Right forelimb (tissue), 1 donor: ENCODE data around the gene WNT7B.

Experiments used
- DNase-seq: peaks from one replicate; pipeline ENCODE4 v3.0.0-alpha.2; 2018

WNT7B gene

DNA sequence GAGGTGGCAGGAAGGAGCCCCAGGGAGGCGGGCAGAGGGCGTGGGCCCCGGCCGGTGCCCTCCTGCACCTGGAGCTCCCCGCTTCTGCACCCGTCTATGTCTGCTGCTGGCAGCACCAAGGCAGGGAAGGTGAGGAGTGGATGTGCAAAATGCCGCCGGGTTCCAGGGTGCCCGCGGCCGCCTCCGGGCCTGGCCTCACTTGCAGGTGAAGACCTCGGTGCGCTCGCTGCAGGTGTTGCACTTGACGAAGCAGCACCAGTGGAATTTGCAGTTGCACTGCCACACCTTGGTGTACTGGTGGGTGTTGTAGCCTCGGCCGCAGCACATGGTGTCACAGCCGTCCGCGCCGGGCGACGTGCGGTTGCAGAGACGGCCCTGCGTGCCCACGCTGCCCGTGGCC, 54.3 kb downstream of the WNT7B start:
- DNase-seq, result no peak

GRCh38 chr22:45922256-45922655, 54.7 kb downstream of the WNT7B start:
- DNase-seq, result no peak

GRCh38 chr22:45919504-45920286, 57.3 kb downstream of the WNT7B start:
- no peak for DNase-seq

DNA sequence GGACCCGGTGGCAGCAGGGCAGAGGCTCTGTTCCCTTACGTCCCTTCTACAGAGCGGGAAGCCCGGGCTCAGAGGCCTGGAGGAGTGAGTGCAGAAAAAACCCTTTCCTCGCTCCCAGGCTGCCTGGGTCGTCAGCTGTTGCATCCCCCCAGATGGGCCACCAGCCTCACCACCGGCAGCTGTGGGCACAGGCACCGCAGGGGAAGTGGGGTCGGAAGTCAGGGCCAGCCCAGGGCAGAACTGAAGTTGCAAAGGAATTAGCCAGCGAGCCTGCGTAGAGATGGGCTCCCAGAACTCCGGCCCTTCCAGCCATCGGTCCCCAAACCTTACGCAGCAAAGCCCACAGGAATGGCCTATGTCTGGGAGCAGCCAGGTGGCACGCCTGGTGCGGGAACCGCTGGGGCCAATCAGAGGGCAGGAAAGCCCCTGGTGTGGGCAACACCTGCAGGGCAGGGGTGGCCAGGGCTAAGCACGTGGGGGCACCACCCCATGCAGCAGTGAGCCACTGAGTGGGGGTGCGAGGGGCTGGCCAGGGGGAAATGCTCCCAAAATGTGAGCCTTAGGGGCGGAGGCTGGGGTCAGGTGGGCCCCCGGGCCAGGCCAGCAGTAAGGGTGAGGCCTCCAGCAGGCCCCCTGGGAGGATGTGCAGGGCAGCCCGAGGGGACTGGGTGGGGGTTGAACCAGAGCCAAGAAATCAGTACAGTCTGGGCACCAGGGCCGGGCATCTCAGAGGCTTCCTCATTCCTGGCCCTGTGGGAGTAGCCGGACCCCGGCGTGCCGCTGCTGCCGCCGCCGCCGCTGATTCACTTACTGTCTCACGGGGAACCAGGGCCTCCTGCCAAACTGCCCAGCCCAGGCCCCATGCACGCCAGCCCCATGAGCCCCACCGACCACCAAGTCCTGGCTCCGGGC, 58.2 kb downstream of the WNT7B start:
- DNase-seq, result no peak

DNA sequence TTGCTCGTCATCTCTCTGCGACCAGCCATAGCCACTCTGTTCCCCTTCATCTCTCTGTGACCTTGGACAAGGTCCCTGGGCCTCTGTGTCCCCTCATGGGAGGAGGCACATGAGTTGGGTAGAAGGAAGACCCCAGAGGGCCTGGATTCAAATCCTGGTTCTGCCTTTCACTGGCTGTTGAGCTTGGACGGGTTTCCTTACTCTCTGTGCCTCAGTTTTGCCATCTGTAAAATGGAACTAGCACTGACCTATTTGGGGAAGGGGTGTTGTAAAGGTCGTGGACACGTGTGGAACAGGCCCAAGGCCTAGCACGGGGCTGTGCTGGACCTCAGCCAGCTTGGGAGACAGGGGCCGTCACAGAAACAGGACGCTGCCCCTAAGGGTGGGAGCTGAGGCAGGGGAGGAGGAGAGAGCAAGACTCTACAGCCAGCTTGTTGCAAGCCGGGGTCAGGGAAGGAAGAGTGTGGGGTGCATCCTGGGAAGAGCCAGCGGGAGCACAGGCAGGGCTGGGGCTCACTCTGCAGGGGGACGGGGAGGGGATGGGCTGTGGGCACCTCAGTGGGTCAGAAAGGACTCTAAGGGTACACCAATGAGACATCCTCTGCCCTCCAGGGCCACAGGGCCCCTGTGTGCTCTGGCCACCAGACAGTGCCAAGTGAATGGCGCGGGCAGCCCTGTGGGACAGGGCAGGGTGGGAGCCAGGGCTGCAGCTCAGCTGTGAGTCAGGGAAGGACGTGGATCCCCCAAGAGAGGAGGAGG, 59.1 kb downstream of the WNT7B start:
- DNase-seq, result no peak

DNA sequence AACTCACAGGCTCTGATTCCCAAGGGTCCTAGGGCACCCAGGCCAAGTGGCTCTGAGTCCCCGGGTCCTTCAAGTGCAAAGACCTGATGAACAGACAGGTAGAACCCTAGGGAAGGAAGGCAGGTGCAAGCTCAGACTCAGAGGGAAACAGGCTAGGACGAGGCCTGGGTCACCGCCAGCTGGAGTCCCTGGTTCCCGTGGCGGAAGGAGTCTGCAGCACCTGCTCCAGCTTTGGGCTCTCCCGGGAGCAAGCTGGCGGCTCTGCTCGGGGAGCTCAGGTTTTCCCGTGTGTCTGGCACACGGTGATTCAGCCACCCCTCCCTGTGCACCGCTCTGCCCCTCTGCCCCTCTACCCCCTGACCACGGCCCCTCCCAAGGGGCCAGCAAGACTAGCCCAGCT, 59.8 kb downstream of the WNT7B start:
- no peak for DNase-seq

DNA sequence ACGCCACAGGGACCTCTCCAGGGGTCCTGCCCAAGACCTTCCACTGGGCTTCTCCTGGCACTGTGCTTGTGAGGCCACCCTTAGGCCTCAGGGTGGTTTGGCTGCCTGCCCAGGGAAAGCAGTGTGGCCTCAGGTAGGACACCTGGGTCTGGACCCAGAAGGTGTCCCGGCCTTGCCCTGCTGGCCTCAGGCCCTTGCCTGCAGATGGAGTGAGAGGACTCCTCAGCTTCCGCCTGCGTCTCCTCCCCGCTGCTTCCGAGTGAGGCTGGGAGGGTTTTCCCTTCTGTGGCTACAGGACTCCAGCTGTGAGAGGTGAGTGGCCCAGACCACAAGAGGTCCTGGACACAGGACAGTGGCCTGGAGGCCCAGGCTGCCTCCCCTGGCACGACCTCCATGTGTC, 60.4 kb downstream of the WNT7B start:
- no peak for DNase-seq

GRCh38 chr22:45915841-45916240, 61.1 kb downstream of the WNT7B start:
- DNase-seq, result no peak

DNA sequence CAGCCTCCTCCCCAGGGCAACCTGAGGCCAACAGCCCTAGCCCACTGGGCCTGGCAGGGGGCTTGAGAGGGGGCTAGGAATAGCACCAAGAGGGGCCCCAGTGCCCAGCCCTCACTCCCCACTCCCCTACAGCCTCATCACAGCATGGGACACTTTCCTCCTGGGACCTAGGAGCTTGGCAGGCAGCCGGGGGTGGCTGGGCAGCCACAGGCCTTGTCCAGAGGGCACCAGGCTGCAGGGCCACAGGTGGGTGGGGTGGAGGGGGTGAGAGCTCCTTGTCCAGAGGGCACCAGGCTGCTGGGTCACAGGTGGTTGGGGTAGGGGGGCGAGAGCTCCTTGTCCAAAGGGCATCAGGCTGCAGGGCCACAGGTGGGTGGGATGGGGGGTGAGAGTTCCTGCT, 61.8 kb downstream of the WNT7B start:
- no peak for DNase-seq

DNA sequence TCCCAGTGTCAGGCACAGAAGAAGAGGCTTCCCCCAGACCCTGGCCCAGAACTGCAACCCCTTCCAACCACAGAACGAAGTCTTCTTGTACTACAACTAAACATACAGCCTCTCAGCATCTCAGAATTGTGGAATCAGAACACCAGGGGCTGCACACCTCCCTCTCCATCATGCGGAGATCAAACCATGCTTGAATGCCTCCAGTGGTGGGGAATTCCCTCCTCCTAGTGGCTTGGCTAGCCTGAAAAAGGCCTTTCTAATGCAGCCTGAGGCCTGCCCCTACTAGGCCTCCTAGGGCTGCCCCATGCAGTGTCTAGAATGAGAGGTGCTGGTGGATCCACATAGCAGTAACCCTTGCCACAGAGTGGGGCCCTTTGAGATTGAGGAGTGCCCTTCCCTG, 62.7 kb downstream of the WNT7B start:
- no peak for DNase-seq

- no peak for DNase-seq
Measured at GRCh38 chr22:45912910-45913309, 64.1 kb downstream of the WNT7B start.

DNA sequence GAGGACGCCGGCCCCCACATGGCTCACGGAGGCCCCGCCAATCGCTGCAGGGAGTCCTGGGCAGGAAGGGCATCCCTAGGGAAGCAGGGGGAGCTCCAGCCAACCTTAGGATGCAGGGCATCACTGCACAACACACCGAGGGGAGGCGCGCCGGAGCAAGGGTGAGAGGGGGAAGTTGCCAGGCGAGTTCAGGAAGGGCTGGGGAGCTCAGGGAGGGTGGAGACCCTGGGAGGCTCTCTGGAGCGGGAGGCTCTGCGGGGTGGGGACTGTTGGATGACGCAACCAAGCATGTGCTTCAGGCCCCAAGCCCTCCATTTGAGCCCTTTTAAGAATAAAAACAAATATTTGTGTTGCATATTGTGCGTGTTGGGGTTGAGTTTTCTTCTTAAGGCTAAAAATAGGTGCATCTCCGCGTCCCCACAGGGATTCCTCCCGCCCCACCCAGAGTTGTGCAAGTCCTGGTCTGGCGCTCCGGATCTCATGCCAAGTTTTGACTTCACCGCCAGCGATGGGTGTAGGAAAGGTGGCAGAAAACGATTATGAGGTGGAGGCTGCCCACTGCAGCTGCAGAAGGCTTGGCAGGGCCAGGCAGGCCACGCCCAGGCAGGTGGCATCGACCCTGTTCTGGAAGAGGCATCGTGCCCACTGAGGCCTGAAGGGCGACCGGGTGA, 65.2 kb downstream of the WNT7B start:
- DNase-seq, result no peak

DNA sequence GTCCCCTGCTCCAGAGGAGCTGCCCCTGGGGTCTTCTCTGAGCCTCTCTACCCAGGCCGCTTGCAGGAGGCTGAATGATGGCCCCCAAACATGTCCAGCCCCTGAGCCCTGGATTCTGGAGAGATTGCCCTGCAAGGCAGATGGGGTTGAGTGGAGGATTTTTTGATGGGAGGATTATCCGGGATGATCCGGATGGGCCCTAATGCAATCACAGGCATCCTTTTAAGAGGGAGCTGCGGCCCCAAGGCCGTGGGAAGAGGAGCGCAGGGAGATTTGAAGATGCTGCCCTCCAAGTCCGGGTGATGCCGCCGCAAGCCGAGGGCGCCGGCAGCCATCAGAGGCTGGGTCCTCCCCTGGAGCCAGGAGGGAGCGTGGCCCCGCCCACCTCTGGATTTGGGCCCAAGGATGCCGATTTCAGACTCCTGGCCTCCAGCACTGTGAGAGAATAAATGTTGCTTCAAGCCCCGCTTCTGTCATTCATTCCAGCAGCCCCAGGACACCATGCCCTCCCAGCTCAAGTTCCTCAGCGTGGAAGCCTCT, 66.0 kb downstream of the WNT7B start:
- DNase-seq, result no peak

DNA sequence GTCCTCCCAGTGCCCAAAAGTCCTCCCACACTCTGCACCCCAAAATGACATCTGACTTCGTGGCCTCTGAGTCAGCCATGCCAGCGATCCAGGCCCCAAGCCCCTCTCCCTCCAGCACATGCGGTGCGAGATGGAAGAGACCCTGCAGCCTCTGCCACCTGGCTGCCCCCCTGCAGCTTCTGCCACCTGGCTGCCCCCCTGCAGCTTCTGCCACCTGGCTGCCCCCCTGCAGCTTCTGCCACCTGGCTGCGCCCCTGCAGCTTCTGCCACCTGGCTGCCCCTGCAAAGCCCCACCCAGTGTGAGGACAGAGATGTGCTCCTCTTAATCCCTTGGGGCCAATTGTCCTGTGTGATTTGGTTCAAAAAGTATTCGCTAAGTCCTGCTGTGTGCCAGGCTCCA, 68.0 kb downstream of the WNT7B start:
- no peak for DNase-seq

DNA sequence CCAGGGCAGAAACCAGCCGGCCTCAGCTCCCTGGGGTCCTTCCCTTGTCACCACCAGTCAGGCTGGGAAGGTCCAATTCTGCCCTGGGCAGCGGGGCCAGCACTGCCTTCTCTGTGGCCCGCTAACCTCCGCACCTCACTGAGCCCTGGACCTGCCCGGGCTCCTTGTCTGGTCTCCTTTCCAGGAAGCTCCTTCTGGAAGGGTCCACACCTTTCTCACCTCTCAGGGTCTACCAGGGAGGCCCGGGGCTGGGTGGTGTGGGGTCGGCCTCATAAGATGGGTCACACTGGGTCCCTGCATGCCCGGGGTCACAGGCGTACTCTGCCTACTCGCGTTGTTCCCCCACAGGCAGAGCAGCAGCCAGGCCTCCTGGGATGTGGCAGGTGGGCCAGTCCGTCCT, 69.0 kb downstream of the WNT7B start:
- no peak for DNase-seq

DNA sequence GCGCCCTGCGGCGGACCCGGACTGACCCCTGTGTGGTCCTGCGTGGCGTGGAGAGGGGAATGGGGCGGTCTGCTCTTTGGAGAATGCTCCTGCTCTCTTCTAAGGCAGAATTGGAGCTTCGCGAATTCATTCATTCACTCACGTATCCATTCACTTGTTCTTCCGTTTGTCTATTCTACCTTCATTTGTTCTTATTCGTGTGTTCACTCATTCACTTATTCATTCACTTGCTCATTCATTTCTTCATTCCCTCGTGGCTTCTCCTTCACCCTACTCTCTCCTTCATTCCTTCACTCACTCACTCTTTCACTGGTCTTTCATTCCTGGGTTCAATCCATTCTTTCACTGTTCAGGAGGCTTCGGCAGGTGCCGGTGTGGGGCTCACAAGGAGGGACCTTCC, 69.6 kb downstream of the WNT7B start:
- DNase-seq, result no peak

DNA sequence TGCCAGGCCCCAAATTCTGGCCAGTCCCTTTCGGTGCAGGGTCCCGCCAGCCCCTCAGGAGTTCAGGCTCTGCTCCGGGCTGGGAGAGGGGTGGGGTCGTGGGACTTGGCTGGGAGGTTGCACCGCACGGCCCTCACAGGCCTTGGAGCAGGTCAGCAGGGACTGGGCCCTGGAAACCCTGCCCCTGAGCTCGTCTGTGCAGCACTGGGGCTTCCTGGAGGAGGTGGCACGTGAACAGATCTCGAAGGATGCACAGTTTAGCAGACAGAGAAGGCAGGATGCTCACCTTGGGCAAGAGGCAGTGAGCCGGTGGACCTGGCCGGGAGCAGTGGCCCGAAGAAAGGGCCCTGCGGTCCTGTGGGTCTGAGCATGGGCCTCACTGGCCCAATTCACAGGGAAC, 70.0 kb downstream of the WNT7B start:
- no peak for DNase-seq

- DNase-seq, result no peak
Measured at GRCh38 chr22:45905924-45906865, 70.8 kb downstream of the WNT7B start.

GRCh38 chr22:45905326-45905923, 71.5 kb downstream of the WNT7B start:
- no peak for DNase-seq

DNA sequence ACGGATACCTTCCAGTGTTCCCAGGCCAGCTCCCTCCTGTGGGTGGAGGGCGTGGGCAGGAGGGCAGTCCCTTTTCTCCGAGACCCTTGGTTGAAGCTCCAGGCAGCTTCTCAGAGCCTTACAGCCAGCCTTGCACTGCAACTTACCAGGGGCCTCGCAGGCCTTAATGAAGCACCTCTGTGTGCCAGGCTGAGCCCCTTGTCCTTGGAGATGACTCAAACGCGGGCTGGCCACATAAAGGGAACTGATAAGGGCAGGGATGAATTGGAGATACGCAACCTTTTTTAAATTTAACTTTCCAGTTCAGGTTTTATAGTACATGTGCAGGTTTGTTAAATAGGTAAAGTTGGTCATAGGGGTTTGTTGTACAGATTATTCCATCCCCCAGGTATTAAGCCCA, 72.7 kb downstream of the WNT7B start:
- no peak for DNase-seq
